Measurements from ENCODE around the gene FANCI.

DNA sequence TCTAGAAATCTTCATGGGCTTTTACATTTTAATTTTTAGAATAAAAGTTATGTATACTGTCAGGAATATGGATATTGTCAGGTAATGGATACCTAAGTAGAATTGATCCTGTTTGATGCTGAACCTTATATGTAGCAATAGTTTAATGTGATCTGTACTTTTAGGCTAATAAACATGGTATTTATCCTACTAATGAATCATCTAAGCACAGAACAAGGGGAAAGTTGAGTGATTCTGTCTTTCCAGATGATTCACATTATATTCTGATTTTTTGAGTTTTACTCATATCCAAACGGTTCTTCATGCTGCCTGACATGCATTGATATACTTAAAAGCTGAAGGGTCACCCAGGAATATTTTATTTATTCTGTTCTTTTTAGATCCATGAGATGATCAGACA lies 34.5 kb downstream of the FANCI start:
- TF ChIP-seq, protein P1, sequence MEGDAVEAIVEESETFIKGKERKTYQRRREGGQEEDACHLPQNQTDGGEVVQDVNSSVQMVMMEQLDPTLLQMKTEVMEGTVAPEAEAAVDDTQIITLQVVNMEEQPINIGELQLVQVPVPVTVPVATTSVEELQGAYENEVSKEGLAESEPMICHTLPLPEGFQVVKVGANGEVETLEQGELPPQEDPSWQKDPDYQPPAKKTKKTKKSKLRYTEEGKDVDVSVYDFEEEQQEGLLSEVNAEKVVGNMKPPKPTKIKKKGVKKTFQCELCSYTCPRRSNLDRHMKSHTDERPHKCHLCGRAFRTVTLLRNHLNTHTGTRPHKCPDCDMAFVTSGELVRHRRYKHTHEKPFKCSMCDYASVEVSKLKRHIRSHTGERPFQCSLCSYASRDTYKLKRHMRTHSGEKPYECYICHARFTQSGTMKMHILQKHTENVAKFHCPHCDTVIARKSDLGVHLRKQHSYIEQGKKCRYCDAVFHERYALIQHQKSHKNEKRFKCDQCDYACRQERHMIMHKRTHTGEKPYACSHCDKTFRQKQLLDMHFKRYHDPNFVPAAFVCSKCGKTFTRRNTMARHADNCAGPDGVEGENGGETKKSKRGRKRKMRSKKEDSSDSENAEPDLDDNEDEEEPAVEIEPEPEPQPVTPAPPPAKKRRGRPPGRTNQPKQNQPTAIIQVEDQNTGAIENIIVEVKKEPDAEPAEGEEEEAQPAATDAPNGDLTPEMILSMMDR (conservative IDR thresholded peaks at IDR 0.05; ENCODE audit: low read depth, low read length): no peak
- TF ChIP-seq EZH2 (IDR thresholded peaks at IDR 0.05; ENCODE audit: borderline replicate concordance, low read depth, low read length, poor library complexity, severe bottlenecking): no peak
